Measurements from ENCODE around the gene TCF21. TPM values are rescaled to one million over a fixed set of nuclear protein-coding genes. Genes with fewer than 3 reads are reported as not detected.

TCF21 gene
- total RNA-seq, 1 experiment from 2014 or later: not detected

DNA sequence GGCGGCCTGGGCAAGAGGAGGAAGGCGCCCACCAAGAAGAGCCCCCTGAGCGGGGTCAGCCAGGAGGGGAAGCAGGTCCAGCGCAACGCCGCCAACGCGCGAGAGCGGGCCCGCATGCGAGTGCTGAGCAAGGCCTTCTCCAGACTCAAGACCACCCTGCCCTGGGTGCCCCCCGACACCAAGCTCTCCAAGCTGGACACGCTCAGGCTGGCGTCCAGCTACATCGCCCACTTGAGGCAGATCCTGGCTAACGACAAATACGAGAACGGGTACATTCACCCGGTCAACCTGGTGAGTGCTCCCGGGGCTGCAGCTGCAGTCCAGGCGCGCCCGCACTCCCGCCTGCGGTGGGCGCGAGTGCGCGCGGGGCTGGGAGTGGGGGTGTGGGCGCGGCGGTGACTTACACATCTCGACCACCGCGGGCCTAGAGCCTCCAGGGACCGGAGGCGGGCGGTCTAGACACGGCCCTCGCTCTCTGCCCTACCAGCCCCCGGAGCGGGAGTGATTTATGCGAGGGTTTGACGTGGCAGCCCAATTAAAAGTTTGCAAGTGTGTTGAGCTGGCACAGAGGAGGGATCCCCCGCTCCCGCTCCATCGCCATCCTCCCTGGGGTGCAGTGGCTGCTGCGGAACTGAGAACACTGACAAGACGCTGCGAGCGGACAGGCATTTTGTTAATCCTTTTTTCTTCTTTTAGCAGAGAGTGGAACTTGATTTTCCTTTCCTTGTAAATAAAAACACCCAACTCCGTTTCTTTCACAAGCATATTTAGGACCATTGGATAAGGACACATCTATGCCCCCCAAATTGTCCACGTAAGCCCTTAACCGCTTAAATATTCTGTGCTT is 867 bp downstream of the TCF21 start:
- no peak for DNase-seq (ENCODE audit: low spot score)

GRCh38 chr6:133890711-133891148 is 1.8 kb downstream of the TCF21 start:
- no peak for DNase-seq (ENCODE audit: low spot score)

DNA sequence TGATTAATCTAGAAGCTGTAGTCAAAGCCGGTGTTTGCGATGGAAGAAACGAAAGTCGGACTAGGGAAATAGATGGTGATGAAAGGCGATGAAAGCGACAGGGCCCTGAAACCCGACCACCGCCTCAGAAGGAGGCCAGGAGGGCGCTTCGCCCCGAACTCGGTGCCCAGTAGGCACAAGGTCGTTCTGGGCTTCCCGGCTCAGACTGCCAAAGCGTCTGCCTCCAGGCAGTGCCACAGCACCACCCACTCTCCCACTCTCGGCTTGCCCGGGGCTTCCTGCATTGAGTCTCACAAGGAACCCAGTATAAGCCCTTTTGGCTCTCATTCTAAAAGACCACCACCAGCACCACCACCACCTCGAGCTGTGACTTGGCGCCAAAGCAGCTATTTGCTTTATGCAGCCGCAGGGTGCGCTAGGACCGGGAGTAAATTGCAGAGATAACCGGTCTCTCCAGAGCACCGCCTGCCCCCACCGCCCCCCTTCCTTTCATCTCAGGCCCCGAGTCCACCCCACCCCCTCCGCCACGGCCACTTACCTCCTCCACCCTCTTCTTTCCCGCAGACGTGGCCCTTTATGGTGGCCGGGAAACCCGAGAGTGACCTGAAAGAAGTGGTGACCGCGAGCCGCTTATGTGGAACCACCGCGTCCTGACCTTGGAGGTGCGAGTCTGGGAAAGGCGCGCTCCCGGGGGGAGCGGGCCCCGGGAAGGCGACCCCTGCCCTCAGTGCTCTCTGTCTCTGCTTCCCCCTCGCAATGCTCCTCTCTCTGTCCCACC is 2.4 kb downstream of the TCF21 start:
- DNase-seq (ENCODE audit: low spot score): peak; percentile 9

DNA sequence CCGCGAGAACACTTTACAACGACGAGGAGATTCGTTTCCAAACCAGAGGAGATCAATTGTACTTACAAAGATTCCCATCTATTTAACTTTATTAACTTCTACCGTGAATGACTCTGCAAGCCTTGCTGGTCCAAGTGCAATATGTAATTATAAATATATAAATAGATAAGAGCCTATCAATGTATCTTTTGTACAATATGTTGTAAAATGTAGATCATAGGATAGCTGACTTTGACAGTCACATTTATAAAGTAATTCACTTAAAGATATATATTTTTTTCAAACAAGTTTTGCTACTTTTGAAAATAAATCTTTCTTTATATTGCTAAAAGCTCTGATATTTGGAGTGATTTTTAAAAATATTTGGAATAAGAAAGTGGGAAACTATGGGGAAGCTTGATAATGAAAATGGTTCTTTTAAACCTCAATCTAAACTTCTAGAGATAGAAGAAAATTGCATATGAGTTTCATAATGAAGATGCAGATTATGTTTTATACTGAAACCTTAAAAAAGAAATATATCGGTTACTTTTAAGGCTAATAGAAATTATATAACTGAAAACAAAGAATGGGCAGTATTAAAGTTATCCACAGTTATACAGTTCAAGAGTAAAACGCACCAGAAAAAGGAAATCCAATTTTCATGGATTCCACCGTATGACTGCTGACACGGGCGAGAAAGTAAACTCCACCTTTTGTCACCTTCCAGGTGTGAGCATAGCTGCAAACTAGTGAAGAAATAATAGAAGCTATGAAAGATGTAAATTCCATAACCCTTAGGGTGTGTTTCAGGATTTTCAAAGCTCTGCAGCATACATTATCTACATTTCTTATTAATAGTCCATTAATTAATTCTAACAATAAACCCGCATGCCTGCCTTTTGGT is 3.3 kb downstream of the TCF21 start:
- DNase-seq (ENCODE audit: low spot score): no peak

GRCh38 chr6:133892813-133893691 is 4.1 kb downstream of the TCF21 start:
- DNase-seq (ENCODE audit: low spot score): peak; percentile 19

- no peak for DNase-seq (ENCODE audit: low spot score)
These were observed 5.0 kb downstream of the TCF21 start for GRCh38 chr6:133893946-133894345.

- DNase-seq (ENCODE audit: low spot score): no peak
These were observed 5.5 kb downstream of the TCF21 start for GRCh38 chr6:133894369-133894768.

- no peak for DNase-seq (ENCODE audit: low spot score)
These were observed 6.0 kb downstream of the TCF21 start for GRCh38 chr6:133894795-133895358.

DNA sequence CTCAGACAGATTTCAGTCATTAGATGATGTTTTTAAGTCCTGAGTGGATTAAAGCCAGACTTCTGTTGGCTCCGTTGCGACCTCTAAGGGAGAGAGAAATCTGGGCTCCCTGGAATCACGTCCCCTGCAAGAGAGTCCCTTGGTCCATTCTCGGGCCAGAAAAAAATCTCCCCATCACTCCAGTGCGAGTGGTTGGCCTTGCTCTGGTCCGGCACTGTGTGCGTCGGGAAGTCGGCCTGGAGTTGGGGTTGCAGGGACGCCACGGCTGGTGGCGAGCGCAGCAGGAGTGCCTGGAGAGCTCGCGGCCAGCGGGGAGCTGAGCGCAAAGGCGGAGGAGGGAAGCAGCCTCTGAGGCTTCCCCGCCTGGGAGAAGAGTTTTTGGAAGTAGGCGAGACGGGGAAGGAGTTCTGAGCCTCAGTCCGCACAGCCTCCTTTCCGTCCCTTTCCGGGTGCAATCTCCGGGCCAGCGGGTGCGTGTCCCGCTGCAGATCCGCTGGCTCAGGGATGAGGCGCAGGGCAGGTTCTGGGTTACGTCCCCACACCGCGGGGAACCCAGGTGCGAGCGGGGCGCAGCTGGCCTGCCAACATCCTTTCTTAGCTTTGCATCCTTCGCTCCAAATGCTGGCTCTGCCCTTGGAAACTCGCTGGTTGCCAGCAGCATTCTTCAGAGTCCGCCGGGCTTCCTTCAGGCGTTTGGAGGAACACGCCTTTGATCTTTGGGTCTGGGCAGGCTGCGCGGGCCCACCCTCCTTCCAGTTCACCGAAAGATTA is 6.8 kb downstream of the TCF21 start:
- DNase-seq (ENCODE audit: low spot score): no peak

DNA sequence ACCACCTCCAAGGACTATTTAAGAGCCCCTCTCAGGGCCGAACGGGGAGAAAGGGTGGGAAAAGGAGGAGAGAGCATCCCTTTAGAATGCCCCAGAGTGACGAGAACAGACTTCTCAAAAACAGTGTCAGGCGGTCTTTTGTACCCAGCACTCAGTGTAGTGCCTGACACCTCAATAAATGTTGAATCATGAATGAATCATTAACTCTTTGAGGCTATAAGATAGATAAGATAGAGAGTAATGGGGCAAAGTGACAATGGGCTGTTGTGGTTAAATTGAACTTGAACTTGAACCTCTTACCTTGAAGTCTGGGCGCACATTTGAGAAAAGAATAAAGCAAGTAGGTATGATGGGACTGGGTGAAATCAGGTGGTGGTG is 7.4 kb downstream of the TCF21 start:
- DNase-seq (ENCODE audit: low spot score): no peak

DNA sequence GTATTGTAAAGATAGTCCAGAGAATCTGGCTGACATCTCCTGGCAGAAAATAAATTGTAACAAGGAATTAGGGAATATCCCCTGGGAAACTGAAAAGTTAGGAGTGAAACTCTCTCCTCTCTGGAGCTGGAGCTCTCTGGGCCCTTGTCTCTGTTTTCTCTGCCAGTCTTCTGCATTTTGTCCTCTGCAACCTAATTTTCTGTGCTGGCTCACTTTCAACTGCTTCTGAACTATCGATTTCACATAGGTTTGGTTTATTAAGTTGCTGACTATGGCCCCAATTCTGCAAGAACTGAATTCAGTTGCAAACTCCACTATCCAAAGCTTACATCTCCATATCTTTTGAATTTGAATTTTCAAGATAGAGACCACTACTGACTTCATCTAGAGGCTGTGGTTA is 9.3 kb downstream of the TCF21 start:
- DNase-seq (ENCODE audit: low spot score): no peak

DNA sequence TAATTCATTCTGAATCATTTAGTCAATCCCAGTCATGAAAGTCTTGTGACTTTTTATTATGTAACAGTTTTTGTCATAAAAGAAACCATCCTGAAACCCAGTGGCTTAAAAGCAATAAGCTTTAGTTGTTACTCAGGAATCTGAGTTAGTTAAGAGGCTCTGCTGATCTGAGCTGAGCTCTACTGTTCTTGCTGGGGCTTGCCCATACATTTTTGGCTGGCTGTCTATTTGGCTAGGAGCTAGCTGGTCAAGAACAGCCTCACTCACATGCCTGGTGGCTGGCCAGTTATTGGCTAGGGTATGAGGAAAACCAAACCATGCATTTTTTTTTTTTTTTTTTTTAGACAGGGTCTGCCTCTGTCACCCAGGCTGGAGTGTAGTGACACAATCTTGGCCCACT is 10.6 kb downstream of the TCF21 start:
- no peak for DNase-seq (ENCODE audit: low spot score)

- no peak for DNase-seq (ENCODE audit: low spot score)
These were observed 14.9 kb downstream of the TCF21 start for GRCh38 chr6:133903855-133904254.

- peak; percentile 8 for DNase-seq (ENCODE audit: low spot score)
These were observed 17.1 kb downstream of the TCF21 start for GRCh38 chr6:133906050-133906449.

GRCh38 chr6:133916650-133917151 is 27.8 kb downstream of the TCF21 start:
- DNase-seq (ENCODE audit: low spot score): peak; percentile 74

DNA sequence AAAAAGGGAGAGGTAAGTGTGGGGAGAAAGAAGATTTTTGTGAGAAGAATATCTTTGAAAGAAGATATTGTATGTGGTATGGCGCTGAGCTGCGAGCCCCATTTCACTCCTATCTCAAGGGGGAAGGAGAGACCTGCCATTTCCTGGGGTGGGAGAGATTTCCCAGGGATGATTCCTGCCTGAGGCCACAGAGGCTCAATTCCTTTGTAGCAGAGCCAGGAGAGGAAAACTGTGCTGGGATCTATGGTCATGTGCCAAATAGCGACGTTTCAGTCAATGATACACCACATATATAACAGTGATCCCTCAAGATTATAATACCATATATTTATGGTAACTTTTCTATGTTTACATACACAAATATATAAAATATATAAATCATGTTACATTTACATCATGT is 28.9 kb downstream of the TCF21 start:
- DNase-seq (ENCODE audit: low spot score): no peak

DNA sequence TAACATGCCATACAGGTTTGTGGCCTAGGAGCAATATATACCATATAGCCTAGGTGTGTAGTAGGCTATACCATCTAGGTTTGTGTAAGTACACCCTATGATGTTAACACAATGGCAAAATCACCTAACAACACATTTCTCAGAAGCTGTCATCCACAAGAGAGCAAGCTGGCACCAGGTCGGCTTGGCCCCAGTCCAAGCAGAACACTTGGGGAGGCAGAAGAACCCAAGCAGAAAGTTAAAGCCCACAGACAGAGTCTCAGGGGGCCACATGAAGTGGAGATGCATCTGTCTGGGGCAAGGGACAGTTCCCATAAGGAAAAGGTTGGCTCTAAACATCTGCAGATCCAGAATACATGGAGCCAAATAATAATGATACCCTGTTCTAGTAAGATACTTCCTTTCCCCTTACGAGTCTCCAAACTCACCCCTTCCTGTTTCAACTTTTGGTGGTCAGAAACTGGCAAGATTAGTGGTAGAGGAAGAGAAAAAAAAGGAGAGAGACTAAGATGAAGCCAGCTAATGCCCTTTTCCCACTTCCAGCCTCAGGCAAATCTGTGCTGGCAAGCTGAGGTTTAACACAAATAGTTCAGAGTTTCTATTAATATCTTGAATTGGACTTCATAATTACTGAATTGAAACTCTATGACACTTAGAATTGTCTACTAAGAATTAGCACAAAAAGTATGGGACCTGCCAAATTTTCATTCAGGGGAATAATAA is 29.5 kb downstream of the TCF21 start:
- no peak for DNase-seq (ENCODE audit: low spot score)

DNA sequence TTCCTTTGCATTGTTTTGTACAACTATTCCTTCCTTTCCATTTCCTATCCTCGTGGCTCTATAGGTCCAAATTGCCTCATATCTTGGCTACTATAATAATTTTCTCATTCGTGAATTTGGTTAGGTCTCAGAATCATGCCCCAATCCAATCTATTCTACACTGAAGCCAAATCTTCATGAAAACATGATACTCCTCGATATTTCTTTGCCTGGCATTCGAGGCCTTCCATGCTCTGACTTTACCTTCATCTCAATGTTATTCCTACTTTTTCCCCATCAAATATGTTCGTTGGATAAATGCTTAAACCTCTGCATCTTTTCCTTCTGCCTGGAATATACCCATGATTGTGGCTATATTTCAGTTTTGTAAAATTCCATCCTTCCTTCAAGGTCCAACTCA is 30.4 kb downstream of the TCF21 start:
- DNase-seq (ENCODE audit: low spot score): no peak

- peak; percentile 69 for DNase-seq (ENCODE audit: low spot score)
These were observed 32.4 kb downstream of the TCF21 start for GRCh38 chr6:133921249-133921859.

Measured in H4 (cell line).